NCI-H524 treated with DMSO at 0.1 percent for 48 hours (cell line): ENCODE data around the gene ZNF521.
"Not testable (repeated sequence)": the region's sequence is repeated elsewhere in the genome, so short reads cannot be mapped to it uniquely, and the experiment has no call there.

Experiments
- DNase-seq: peaks from one replicate; lab custom pipeline; 2025; lab: John Stamatoyannopoulos, UW

Gene ZNF521

GRCh38 chr18:25075331-25075730, 276.6 kb downstream of the ZNF521 start:
- DNase-seq, result no peak

- DNase-seq, result no peak
Measured at GRCh38 chr18:25074925-25075324, 277.0 kb downstream of the ZNF521 start.

DNA sequence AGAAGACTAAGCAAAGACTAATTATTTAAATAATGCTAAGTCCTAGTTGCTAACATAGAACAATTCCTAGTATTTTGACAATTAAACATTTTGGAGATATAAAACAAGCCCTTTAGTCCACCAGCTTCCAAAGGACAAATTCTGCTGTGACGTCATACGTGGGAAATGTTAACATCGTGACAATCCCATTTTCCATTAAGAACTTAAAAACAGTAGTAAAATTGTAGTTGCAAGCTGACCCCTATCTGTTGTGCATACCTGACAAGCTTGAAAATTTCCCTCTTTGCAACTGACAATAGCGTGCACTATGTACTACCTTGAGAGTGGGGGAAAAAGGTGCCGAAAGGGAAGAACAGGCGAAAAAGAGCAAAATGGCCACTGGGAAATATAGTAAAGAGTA, 279.8 kb downstream of the ZNF521 start:
- no peak for DNase-seq

DNA sequence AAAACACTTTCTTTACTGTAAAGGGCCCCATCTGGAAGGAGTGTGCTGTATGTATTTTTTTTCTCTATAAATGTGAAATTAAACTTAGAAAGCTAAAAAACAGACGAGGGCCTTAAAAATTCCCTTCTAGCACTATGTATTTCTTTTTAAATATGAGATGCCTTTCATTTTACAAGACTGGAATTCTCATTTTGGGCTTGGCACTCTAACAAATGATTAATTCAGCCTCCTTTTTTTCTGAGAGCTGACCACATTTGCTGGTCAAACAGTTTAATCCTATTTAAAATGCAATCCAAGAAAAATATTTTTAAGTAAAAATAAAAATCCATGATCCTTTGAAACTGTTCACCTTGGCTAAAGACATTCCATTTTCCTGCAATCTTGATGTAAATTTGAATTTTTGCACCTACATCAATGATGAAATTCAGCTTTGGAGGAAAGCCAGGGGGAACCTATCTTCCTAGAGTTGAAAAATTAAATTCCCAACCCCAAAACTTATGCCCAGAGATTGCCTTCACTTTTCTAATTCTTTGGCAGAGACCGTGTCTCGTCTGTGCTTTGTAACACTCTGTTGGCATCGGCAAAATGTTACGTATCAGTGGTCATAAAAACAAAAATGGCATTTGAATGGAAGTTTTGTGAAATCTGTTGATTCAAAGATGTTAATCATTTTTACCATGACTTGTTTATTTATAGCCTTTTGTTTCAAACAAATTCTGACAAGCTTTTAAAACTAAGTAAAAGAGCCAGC, 284.5 kb downstream of the ZNF521 start:
- no peak for DNase-seq

GRCh38 chr18:25066516-25066915, 285.4 kb downstream of the ZNF521 start:
- no peak for DNase-seq

DNA sequence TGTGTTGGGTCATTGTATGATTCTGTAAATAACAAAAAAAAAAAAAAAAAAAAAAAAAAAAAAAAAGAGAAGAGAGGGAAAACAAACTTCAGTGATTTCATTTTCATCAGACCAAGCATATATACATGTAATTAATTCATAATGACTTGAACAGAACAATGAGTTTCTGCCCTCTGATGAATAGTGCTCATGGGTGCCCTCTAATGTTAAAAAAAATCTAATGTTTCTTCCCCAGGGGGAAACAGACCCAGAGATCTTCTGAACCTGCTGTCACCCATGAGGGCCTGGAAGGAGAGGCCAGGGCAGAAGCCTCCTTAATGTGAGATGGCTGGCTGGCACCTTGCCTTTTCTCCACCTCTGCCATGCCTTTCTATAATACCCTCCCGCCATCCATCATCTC, 289.2 kb downstream of the ZNF521 start:
- no peak for DNase-seq

GRCh38 chr18:25061395-25061794, 290.6 kb downstream of the ZNF521 start:
- no peak for DNase-seq

- DNase-seq, result no peak
Measured at GRCh38 chr18:25058521-25058920, 293.4 kb downstream of the ZNF521 start.

DNA sequence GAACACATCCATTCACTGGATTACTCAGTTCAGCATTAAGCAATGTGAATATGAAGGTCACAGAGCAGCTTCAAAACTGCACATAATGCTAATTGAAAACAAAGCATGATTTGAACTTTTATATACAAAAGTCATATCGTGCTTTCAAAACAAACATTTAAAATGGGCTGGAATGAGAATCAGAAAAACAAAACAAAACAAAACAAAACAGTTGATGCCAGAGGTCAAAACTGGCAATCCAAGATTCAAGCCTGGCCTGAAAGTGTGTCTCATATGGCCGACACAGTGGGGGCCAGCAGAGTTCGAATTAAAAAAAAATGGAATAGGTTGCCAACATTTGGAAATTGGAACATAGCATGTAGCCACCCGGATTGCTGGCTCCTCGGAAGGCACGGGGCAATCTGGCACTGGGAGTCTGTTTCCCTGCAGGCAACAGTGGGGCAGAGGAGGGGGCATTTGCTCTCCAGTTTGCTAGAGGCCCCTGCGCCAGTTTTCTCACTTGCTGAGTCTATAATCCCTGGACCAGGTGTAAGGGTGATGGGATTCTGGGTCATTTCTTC, 294.4 kb downstream of the ZNF521 start:
- DNase-seq, result no peak

GRCh38 chr18:25056429-25056828, 295.5 kb downstream of the ZNF521 start:
- no peak for DNase-seq

GRCh38 chr18:25055076-25055475, 296.9 kb downstream of the ZNF521 start:
- no peak for DNase-seq

GRCh38 chr18:25053466-25053865, 298.5 kb downstream of the ZNF521 start:
- DNase-seq, result no peak

DNA sequence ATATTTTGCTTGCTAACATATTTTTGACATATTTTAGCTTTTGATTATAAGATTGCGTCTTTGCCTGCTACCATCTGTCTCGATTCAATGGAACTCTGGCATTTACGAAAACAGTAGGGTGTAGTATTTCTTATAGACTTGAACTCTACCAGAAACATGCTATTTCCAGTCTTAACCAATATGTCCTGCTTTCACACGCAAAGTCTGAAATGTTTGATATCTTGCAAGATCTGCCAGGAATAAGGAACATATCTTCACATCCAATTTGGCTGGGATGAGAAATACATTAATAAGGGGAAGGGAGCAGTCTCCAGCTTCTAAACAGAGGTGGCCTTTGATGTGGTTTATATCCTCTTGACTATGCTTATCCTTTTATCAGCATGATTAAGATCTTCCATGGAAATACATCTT, 299.4 kb downstream of the ZNF521 start:
- DNase-seq, result no peak

DNA sequence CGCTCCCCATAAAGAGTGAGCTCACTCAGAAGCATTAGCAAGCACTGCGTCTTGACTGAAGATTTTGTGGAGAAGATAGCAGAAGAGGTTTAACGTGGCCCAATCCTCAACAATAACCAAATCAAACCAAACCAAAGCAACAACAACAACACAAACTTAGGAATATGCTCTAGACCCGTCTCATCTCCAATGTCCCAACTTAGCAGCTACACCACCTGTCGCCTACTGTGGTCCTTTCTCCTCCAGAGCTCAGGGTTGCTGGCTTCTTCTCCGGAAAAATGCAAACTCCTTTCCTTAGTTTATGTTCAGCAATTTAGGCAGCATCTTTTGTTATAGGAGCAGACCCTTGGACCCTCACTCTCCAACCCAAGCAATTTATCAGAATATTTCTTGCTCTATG, 301.4 kb downstream of the ZNF521 start:
- no peak for DNase-seq

GRCh38 chr18:25047983-25048382, 304.0 kb downstream of the ZNF521 start:
- DNase-seq, result no peak

DNA sequence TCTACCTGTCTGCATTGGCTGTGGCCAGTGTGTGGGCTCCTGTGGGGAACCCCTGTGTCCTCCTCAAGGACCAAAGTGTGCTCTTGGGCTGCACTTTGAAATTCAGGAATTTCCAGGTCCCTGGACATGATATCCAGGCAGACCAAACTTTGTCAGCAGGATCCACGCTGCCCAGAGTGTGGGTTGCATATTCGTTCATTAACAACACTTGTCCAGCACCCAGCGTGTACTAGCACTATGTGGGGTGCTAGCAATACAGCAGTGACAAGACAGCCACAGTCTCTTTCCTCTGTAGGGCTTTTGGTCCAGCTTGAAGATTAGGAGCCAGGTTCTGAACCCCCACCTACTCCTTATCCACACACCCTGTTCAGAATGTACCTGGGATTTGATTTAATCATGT, 304.5 kb downstream of the ZNF521 start:
- no peak for DNase-seq

GRCh38 chr18:25044694-25045093, 307.3 kb downstream of the ZNF521 start:
- no peak for DNase-seq

DNA sequence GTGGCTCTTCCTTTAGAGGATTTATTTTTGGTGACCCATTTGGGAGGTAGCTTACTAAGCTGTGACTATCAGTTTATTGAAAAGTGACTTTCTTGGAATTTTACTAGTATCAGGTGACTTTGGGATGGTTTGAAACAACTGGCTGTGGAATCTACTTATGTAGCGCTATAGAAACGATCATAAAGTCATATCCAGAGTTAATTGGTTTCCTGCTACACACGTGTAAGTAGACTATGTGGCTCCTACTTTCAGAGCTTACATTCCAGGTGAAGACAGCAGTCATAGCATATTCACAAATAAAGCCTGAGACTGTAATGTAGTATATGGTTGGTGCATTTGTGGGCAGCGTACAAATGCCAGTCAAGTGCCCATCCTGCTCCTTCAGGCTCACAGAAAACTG, 308.9 kb downstream of the ZNF521 start:
- no peak for DNase-seq

DNA sequence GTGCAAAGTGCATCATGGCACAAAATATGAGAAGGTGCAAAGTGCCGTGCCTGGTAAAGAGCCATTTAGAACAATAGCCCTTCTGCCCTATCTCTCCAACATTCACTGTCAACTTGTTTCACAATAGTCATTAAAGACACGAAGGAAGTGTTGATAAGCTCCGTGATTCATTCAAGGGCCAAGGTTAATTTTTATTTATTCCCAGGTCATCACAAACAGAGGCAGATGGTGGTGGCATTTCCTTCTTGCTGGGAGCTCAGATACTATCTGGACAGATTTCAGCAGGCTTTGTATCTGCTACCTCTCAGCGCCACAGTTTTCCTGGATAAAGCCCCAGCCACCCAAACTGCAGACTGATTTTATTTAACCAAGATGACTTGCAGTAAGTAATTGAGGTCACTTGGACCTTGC, 309.3 kb downstream of the ZNF521 start:
- no peak for DNase-seq

DNA sequence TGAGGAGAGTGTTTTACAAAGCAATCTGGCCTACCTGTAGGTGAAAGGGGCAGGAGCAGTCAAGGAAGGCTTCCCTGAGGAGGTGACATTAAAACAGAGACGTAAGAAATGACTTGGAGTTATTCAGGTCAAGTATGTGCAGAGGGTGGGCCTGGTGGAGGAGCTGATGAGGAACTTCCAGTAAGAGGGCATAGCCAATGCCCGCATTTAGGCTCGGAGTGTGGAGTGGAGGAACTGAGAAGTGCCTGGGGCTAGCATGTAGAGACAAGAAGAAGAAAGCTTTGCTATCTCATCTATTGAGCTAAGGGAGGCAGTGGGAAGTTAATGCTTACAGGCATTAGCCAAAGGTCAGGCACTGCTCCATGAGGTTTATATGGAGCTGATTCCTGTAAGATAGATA, 312.2 kb downstream of the ZNF521 start:
- no peak for DNase-seq

DNA sequence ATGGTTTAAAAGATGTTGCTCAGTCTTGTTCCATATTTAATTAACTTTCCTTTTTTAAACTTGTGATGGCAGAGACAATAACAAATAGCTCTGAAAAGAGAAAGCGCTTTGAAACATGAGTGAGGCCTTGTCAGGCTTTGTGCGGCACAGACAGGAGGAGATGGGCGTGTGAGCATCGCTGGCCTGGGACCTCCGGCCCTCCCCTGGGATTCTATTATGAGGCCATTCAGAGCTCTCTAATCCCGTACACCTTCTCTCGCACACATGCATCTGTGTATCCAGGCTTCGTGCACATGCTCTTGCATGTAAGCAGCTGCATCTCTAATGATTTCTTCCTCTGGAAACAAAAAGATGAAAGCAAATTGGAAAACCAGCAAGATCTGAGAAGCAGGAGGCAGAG, 313.7 kb downstream of the ZNF521 start:
- DNase-seq, result no peak

DNA sequence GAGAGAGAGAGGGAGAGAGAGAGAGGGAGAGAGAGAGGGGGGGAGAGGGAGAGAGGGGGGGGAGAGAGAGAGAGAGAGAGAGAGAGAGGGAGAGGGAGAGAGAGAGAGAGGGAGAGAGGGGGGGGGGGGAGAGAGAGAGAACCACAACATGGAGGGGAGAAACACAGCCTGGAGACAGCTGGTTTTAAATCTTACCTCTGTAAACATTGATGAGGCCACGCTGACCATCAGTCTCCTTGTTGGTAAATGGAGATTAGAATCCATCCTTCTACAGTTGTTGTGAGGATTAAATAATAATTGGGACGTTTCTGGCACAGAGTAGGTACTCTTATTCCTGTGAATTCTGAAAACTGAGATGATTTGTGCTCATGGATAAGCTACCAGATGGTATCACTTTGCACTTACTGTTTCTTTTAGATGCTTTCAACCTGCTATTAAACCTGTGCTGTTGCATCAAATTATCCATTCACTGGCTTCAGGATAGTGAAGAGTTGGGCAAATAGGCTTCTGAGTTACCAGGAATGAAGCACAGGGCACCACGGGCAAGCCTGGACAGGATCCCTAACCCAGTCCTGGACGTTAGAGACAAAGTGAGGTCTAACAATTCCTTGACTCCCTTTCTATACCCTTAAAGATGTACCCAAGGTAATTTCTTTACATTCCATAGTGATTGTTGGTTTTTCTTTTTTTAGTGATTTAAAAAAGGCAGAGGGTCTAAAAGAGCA, 318.1 kb downstream of the ZNF521 start:
- peak; percentile 89 for DNase-seq

- DNase-seq, result not testable (repeated sequence)
Measured at GRCh38 chr18:25033175-25033574, 318.8 kb downstream of the ZNF521 start.
